DMS53 (cell line): Measurements from ENCODE around the gene HRK.
A peak's percentile ranks its signal among the peaks of the same experiment; 100 is the strongest.

Experiments
- DNase-seq: peaks from one replicate; lab custom pipeline; 2025; lab: John Stamatoyannopoulos, UW

Gene HRK

DNA sequence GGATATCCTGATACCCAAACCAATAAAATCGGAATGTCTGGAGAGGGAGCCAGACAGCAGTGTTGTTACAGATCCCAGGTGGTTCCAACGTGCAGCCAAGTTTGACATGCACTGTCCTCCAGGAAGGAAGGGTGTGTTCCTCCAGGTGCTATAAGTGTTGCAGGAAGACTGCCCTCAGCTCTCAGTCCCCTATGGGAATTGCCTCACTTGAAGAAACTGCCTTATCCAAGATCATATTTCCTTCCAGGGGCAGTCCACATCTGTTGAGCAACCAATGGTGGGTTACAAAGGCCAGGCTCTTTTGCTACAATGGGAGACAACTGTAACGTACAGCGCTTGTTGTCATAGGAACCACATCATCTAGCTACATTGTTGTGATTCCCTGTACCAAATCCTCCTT, 16.2 kb upstream of the HRK start:
- DNase-seq, result no peak

GRCh38 chr12:116896411-116896924, 15.2 kb upstream of the HRK start:
- no peak for DNase-seq

GRCh38 chr12:116894913-116895312, 13.7 kb upstream of the HRK start:
- no peak for DNase-seq

DNA sequence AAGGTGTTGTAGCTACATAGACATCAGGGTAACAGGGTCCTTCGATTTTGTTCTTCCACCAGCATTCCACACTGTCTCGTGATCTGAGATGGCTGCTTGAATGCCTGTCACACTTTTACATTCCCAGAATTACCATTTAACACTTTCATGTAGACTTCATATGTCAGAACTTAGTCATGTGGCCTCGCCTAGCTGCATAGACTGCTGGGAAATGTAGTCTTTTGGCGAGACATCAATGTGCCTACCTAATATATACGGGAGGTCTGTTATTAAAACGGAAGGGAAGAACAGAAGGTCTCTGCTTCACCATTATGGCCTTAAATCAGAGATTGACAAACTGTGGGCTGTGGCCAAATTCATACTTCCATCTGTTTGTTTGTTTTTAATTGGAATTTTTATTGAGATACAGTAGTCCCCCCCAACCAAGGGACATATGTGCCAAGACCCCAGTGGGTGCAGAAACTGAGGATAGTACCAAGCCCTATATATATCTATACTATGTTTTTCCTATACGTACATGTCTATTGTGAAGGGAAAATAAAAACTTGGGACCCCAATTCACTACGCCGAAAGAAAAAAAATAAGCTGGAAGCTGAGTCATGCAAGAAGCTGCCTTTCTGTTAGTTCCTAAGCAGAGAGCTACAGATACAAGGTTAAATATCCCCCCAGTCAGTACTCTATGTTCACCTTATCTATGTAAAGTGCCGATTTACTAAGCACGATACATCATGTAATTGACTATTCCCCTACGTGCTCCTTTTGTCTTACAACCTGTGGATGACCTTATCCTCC, 11.3 kb upstream of the HRK start:
- peak; percentile 59 for DNase-seq

DNA sequence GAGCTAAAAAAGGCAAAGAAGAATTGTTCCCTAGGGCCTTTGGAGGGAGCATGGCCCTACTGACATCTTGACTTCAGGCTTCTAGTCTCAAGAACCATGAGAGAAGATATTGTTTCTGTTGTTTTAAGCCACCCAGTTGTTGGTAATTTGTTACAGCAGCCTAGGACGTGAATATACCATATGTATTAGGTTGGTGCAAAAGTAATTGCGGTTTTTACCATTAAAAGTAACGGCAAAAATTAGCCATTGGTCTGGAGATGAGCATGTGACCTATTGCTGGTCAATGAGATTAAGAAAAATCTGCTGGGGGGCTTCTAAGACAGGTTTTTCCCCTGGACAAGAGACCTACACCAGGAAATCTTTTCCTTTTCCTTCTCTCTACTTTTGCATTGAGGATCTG, 9.8 kb upstream of the HRK start:
- no peak for DNase-seq

- no peak for DNase-seq
These were observed 9.1 kb upstream of the HRK start for GRCh38 chr12:116890330-116890729.

DNA sequence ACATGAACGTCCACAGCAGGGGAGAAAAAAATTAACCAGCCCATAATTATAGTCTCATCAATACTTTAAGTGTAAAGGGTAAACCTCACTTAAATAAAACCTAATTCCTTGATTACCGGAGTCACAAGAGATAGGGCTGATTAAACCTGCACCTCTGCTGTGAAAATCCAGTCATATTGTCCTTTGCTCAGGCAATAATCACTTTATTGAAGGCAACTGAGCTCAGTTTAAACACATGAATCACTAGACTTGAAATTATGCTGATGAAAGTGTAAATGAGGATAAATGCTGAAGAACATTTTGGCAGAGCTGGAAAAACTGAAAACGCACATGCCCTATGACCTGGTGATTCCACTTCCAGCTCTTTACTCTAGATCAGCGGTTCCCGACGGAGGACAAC, 6.7 kb upstream of the HRK start:
- DNase-seq, result no peak

DNA sequence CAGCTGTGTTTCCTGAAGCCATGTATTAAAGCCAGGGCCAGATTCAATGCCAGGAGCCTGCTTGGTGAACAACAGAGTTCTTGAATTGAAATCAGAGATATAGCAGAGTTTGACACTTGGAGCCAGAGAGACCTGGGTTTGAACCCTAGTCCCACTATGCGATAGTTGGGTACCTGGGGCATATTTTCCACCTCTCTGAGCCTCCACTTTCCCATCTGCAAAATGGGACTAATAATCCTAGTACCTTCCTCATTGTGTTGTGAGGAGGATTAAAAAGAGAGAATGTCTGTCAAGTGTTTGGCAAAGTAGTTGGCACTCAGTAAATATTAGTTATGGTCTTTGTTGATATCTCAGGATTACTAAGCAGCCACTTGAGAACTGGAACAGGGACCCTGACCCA, 6.0 kb upstream of the HRK start:
- DNase-seq, result no peak

DNA sequence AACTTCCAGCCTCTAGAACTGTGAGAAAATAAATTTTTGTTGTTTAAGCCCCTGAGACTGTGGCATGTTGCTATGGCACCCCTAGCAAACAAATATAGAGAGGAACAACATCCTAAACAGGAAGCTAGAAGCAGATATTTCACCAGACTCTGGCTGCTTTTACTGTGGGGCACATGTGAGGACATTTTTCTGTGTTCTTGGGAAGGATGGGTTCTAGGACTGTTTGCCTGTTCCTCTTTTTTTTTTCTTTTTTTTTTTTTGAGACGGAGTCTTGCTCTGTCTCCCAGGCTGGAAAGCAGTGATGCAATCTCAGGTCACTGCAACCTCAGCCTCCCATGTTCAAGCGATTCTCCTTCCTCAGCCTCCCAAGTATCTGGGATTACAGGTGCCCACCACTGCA, 4.2 kb upstream of the HRK start:
- peak; percentile 45 for DNase-seq

GRCh38 chr12:116884871-116885270, 3.6 kb upstream of the HRK start:
- DNase-seq, result no peak

- DNase-seq, result peak; percentile 62
These were observed 1.5 kb upstream of the HRK start for GRCh38 chr12:116882742-116883141.

DNA sequence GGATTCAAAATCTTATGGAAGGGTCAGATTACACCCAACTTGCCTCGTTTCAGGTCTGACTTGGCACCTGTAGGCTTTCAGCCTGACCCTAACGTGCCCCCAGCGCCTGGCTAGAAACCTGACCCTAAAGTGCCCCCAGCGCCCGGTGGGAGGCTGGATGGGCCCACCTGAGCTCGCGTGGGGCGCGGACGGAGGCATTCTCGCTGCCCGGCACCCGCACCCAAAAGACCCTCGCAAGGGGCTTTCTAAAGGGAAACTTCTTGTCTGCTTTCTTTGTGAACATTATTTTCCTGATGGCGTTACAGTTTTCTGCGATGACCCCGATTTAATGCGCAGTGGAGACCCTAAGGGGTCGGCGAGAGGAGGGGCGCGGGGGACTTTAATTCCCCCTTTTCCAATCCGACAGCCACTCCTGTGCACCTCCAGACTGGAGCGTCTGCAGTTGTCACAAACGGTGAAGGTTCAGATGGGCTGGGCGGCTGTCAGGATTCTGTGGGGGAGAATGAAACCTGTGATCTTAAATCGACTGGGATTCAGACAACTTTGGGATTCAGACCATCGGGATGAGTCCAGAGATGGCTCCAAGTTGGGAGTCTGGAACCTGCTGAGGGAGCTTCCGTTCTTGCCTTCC, 751 bp upstream of the HRK start:
- DNase-seq, result no peak

DNA sequence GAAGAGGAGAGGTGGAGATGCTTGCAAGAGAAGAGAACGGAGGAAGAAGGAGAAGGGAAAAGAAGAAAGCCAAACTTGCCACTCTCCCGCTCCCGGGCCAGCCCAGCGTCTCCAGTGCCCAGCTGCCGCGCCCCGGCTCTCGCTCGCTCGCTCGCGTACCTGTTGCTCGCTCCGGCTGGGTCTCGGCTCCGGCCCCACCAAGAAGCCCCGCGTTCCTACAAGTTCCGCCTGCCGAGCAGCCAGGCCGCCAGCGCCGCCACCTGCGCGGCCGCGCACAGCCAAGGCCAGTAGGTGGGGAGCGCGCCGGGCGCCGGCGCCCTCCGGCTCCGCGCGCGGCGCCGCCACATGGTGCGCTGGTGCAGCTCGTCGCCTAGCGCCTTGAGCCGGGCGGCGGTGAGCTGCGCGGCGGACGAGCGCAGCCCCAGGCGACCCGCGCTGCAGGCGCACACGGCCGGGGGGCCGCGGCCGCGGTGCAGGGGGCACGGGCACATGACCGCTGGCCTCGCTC, 370 bp downstream of the HRK start:
- peak; percentile 89 for DNase-seq

DNA sequence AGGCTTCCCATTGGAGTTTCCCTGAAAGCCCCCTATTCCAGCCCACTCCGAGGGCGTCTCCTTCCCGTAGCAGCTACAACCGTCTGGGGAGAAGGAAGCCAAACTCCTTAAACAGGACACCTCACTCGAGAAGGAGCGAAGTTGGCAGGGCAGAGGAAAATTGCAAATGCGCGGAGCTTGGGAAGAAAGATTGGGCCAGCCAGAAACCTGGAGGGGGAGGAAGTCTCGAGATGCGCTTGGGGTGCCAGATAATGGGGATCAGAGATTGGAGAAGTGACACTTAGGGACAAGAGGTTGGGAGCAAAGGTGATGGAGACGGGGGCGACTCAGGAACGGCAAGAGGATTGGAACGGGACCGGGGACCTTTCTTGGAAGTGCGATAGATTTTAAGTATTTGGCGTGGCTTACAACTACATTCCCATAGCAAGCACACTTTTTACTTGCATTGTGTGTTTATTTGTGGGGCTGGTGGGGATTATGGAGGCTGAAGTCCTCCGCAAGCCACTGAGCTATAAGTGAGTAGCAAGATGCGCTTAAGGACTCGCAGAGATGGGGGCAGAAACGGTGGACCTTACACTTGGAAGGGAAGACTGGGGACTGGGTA, 926 bp downstream of the HRK start:
- DNase-seq, result peak; percentile 43

- peak; percentile 41 for DNase-seq
These were observed 1.6 kb downstream of the HRK start for GRCh38 chr12:116879509-116880212.

DNA sequence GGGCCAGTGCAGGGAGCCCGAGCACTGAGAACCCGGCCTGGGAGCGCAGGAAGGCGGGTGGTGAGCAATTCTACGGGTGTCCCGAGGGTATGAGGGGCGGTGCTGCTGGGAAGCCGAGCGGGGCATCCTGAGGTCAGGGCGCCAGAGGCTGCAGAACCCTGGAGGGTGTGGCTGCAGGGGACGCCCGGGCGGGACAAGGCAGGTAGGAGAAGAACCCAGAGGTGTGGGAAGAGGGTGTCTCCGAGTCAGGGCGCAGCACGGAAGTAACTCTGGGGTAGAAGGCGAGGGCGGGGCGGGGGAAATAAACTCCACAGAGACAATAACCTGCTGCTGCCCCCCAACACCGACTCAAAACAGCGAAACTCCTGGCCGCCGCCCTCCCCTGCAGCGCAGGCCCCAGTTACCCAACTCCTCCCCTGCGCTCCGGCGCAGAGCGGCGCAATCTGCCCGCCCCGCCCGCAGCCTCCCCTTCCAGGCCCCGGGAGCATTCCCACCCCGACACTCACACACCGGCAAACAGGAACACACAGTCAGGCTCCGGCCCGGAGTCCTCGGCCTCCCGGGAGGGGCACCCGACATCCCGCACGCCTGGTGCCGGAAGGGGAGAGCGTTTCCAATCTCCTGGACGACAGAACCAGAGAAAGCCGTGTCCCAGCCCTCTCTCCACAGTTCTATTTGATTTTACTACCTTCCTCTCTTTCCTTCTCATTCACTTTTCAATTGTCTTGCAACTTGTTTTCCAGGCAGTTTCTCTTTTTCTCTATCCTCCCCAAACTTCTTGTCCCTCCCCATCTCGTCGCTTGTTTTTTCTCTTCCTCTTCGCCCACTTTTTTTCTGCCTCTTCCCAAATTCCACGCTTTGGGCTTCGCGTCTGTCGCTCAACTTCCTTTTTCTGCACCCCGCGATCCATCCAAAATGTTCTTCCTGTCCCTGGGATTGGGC, 2.4 kb downstream of the HRK start:
- DNase-seq, result peak; percentile 60

DNA sequence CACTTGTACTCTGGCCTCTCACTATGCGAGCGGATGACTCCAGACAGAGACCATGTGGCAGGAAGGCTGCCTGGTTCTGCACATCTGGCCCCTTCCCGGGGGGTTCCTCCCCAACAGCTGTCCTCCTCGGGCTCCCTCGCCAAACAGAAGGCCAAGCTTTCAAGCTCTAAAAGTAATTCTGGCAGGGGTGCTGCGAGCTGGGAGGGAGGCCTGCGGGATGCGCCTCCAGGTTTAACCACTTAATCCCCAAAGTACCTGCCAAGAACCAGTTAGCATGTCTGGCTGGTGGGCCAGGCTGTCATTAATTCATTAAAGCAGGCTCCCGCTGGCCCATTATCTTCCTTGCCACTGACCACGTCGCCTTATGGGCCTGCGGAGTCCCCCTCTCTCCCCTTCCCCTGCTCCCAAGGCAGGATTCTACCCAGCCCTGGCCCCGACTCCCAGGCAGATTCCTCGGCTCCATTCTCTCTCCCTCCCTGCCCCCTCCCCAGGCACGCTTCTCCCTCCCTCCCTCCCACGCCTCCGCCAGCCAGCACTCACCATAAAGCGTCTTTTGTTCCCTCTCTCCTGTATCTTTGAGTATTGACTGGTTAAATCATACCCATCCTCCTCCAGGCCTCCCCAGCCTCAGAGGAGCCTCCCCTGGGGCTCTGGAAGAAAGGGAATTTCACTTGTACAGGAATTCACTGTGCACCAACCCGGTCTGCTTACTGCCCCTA, 4.9 kb downstream of the HRK start:
- no peak for DNase-seq

DNA sequence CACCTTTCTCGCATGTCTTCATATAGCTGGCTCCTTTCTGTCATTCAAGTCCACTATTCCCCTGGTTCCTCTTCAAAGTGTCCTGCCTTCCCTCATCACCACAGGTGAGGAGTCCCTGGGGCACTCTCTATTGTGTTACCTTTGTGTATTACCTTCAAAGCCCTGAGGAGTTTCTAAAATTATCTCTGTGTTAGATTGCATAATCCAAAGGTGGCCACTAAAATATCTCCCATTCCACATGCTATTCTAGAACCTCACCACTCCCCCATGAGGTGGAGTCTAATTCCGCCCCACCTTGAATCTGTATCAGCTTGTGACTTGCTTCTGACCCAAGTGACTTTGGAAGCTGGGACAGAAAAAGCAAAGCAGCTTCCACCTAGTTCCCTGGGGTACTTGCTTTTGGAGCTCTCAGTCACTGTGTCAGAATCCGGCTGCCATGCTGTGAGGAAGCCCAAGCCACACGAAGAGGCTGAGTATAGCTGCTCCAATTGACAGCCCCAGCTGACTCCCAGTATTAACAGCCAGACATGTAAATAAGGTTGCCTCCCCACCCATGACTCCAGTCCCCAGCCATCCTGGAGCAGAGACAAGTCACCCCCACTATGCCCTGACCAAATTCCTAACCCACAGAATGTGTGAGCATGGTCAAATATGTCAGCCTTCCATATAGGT, 6.8 kb downstream of the HRK start:
- DNase-seq, result no peak

- no peak for DNase-seq
These were observed 10.9 kb downstream of the HRK start for GRCh38 chr12:116870306-116870705.

DNA sequence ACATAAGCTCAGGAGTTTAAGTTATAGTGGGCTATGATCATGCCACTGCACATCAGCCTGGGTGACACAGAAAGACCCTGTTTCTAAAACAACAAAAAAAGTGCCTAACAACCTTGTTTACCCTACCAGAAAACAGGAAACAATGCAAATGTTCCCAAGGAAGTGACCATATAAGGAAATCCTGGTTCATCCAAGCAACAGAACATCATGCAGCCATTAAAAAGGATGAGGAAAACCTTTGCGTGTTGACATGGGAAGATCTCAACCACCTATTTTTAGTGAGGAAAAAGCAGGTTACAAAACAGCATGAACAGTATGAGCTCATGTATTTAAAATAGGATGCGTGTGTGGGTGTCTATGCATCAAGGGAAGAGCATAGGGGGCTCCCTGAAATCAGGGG, 13.7 kb downstream of the HRK start:
- peak; percentile 43 for DNase-seq
